WERI-Rb-1 (cell line): ENCODE results near the gene PRKCB.
A peak's percentile ranks its signal among the peaks of the same experiment; 100 is the strongest.

Source experiments
- DNase-seq: peaks from one replicate; pipeline ENCODE4 v3.0.0-alpha.2; 2020
- H3K27ac ChIP-seq: fragments of 250-450 bp; sonication (Bioruptor Pico); 2 replicates; pipeline ENCODE4 v1.5.1; 2020; ENCODE audit warnings: mild to moderate bottlenecking, moderate library complexity
- H3K27me3 ChIP-seq: fragments of 250-450 bp; sonication (Bioruptor Pico); 2 replicates; pipeline ENCODE4 v1.5.1; 2021; ENCODE audit warnings: mild to moderate bottlenecking, low read depth, moderate library complexity; ENCODE audit not compliant: insufficient read depth, severe bottlenecking
- H3K36me3 ChIP-seq: fragments of 250-450 bp; sonication (Bioruptor Pico); 2 replicates; pipeline ENCODE4 v1.5.1; 2020; ENCODE audit warnings: mild to moderate bottlenecking, moderate library complexity
- H3K4me3 ChIP-seq: 2 replicates; pipeline ENCODE4 v1.5.1; 2011; ENCODE audit warnings: low read depth, mild to moderate bottlenecking, control low read depth, low read length
- H3K9me3 ChIP-seq: fragments of 250-450 bp; sonication (Bioruptor Pico); 2 replicates; pipeline ENCODE4 v1.5.1; 2021; ENCODE audit warnings: mild to moderate bottlenecking, moderate library complexity; ENCODE audit not compliant: severe bottlenecking
- CTCF ChIP-seq: IDR thresholded peaks from 2 replicates; pipeline ENCODE4 v1.5.1; 2011; ENCODE audit warnings: low read depth, mild to moderate bottlenecking, control low read depth, inconsistent platforms, low read length

PRKCB gene

GRCh38 chr16:24156777-24157176, 321.0 kb downstream of the PRKCB start:
- TF ChIP-seq CTCF, result no peak
- H3K36me3 ChIP-seq, result no peaks in the 10 kb centered on the region
- no peaks in the 10 kb centered on the region for H3K27me3 ChIP-seq
- H3K4me3 ChIP-seq, result no peak overlapping the region
- no peaks in the 10 kb centered on the region for H3K9me3 ChIP-seq
- DNase-seq, result no peak
- no peak overlapping the region for H3K27ac ChIP-seq

GRCh38 chr16:24163935-24164334, 328.2 kb downstream of the PRKCB start:
- Histone ChIP-seq H3K9me3 (no peaks in the 10 kb centered on the region), H3K4me3 (no peak overlapping the region), H3K27ac (no peak overlapping the region; the same call in 1 of the 2 replicates), H3K36me3 (no peaks in the 10 kb centered on the region), H3K27me3 (no peaks in the 10 kb centered on the region)
- DNase-seq, result peak; percentile 23
- no peak for TF ChIP-seq CTCF

GRCh38 chr16:24164416-24164815, 328.6 kb downstream of the PRKCB start:
- H3K9me3 ChIP-seq, result no peaks in the 10 kb centered on the region
- TF ChIP-seq CTCF, result no peak
- DNase-seq, result no peak
- H3K36me3 ChIP-seq, result no peaks in the 10 kb centered on the region
- H3K4me3 ChIP-seq, result no peak overlapping the region
- no peak overlapping the region; the same call in 1 of the 2 replicates for H3K27ac ChIP-seq
- H3K27me3 ChIP-seq, result no peaks in the 10 kb centered on the region

GRCh38 chr16:24165273-24165672, 329.5 kb downstream of the PRKCB start:
- no peak overlapping the region for H3K27ac ChIP-seq
- no peak overlapping the region for H3K4me3 ChIP-seq
- H3K36me3 ChIP-seq, result no peaks in the 10 kb centered on the region
- no peak for DNase-seq
- no peaks in the 10 kb centered on the region for H3K27me3 ChIP-seq
- TF ChIP-seq CTCF, result no peak
- H3K9me3 ChIP-seq, result no peaks in the 10 kb centered on the region

- Histone ChIP-seq H3K36me3 (no peaks in the 10 kb centered on the region), H3K27ac (no peak overlapping the region), H3K27me3 (no peaks in the 10 kb centered on the region), H3K4me3 (no peak overlapping the region), H3K9me3 (no peaks in the 10 kb centered on the region)
- TF ChIP-seq CTCF, result no peak
- no peak for DNase-seq
Observed at GRCh38 chr16:24166661-24167528, 331.1 kb downstream of the PRKCB start.
